GM11168 (cell line): ENCODE measurements around the gene NEAT1.

Source experiments
- in situ Hi-C: fragments of 300-500 bp; cut with MboI; formaldehyde crosslinking; loops from one replicate; pipeline ENCODE4 v1.12.0; 2022; ENCODE audit warnings: low sequenced_read_pairs; ENCODE audit not compliant: unreplicated experiment

Gene NEAT1

GRCh38 chr11:65422633-65423515 is at the start of gene NEAT1:
TSS of gene NEAT1 (plus strand) at chr11:65422798.
- in situ Hi-C loops: no loop called here

GRCh38 chr11:65373839-65374580 is 48.6 kb upstream of the NEAT1 start:
- in situ Hi-C loops: no loop called here

- in situ Hi-C loops: no loop called here
These were observed 47.6 kb upstream of the NEAT1 start for GRCh38 chr11:65375012-65375411.

DNA sequence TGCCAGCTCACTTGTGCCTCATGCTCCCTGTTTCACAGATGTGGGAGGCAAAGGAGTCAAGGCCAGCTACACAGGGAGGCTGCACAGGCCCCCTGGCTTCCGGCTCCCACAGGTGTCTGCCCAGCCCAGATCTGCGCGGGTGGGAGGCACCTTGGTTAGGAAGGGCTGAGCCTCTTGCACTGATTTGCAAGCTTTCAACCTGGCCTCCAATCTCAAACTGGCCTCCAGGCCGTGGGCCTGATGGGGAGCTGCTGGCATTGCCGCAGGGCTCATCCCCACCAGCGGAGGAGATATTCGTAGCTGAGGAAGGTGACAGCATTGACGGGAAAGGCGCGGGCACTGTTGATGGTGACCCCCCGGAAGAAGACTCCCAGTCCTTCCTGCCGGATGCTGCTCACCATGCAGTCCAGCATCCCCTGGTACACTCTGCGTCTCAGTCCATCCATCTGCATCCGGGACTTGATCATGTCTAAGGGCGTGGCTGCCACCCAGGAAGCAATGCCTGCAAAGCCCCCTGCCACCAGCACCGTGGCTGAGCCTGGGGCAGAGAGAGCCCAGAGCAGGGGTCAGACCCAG is 46.4 kb upstream of the NEAT1 start:
- in situ Hi-C loops: no loop called here

GRCh38 chr11:65377036-65377435 is 45.6 kb upstream of the NEAT1 start:
- in situ Hi-C loops: no loop called here

DNA sequence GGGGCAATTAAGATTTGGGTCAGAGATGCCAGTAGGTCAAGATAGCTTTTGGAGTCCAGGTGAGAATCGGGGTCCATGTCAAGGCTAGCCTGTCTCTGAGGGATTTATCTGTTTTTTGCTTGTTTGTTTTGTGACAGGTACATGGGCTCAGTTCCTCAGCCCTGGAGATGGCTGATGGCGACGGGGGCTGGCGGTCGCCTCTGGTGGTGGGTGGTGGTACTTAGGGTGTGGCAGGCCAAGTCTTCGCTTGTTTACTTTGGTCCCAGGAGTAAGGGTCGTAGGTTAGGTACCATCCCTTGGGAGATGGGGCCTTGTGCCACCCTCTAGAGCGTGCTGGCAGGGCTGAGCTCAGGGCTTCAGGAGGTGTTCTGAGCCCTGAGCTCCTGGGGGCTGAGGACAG is 44.8 kb upstream of the NEAT1 start:
- in situ Hi-C loops: no loop called here

DNA sequence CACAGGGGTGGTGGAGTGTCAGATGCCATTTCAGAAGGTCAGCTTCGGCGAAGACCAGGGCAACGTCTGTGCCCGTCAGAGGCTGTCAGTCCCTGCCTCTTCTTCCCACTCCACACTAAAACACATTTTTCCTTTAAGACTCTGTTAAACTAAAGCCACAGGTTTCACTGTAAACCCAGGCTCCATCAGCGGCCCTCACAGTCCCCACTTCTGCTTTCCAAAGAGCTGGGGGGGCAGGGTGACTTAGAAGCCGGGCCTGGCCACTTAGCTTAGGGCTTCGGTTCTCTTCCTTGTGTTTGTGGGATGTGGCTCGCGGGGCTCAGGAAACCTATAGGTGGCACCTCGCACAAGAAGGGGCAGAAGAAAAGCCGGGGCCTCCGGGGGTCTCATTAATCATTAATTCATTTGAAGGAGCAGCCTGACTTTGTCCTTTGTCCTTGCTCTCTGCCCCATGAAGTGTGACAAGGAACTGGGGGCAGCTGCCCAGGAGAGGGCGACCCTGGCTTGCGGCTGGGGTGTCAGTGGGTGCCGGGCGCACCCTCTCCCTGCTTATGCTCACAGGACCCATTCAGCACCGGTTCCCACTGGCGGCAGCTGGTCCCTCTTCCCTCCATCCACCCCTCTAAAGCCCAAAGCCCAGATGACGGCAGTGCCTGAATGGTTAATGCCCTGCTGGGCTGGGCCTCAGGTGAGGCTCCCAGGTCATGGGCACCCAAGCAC is 44.2 kb upstream of the NEAT1 start:
- in situ Hi-C loops: no loop called here

DNA sequence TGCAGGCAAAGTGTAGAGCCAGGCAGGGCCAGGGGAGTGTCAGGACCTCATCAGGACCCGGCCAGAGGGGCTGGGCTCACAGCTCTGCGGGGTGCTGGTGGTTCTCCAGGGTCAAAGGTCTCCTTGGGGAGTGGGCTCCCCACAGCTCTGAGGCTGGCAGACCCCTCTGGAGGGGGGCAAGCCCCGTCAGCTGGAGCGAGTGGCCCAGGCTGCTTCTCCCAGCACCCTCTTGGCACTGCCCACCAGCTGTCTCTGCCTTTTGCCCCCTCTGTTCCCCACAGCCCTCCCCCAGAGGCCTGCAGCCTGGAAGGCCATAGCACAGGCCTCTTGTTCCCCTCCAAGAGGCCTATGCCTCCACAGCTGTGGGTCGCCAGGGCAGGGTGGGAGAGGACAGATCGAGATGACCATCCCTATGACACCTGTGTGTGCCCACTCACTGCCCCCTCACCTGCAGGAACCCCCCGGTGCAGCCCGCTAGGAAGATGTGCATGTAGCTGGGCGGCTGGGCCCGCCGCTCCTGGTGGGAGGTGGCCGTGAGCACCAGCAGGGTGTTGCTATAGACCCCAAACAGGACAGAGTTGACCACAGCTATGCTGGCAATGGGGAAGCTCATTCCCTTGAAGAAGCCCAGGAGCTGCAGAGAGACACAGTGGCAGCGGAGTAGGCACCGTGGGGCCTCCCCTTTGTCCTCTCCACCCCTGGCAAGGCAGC is 43.5 kb upstream of the NEAT1 start:
- in situ Hi-C loops: no loop called here

DNA sequence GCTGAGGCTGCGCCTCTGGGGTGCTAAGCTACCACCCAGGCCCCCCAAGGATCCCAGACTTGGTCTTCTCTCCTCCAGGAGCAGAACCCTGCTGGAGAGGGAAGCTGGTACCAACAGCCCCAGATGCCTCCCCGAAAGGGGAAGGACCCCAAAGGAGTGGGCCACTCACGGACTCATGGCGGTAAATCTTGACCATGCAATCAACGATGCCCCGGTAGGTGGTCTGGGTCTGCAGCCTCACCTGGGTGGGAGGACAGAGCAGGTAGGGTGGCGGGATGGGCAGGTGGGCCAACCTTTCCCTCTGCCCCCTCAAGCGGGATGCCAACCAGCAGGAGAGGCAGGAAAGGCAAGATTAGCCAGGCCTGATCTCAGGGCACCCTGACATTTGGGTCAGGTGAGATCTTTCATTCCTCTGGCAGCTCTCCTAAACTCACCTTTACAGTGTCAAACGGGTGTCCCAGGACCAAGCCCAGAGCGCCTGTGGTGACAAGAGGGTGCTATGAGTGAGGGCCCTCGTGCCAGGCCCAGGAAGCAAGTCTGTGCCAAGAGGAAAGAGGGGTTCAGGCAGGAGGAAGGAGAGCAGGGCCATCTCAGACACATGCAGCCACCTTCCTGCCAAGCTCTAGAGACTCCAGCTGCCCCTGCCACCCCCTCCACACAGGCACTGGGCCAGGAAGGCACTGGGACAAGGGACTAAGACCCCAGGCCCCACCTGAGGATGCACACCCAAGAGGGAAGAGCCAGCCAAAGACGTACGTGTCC is 42.7 kb upstream of the NEAT1 start:
- in situ Hi-C loops: no loop called here

GRCh38 chr11:65380460-65381119 is 42.0 kb upstream of the NEAT1 start:
- in situ Hi-C loops: no loop called here

DNA sequence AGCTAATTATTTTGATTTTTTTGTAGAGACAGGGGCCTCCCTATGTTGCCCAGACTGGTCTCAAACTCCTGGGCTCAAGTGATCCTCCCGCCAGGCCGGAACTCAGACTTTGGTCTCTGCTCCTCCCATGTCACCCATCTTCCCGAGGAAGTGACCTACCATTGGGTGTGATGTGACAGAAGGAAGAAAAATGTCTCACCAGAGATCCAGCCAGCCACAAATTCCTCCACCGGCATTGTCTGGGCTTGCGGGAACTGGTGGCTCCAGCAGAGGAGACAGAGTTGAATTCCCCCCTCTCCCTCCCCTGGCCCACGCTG is 40.9 kb upstream of the NEAT1 start:
- in situ Hi-C loops: no loop called here

- in situ Hi-C loops: no loop called here
These were observed 40.4 kb upstream of the NEAT1 start, which contains the start of gene SLC25A45 for GRCh38 chr11:65382033-65382803. TSS of gene SLC25A45 (minus strand) at chr11:65382646. CDS start at chr11:65381951, 695 bp downstream.

- in situ Hi-C loops: no loop called here
These were observed 39.7 kb upstream of the NEAT1 start for GRCh38 chr11:65382804-65383368.

DNA sequence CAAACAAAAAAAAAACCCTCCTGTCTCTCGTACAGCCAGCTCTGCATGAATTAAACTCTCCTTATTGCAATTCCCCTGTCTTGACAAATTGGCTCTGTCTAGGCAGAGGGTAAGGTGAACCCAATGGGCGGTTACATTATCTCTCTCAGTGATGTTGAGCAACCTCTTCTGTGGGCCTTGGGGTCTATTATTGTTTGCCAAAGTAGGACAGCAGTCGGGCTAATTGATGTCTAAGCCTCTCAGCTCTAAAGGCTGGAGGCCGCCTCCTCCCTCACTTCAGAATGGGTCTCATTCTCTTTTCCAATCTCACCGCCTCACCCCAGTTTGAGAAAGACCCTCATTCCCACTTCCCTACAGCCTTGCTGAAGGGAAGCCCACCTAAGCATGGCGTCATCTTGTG is 38.8 kb upstream of the NEAT1 start:
- in situ Hi-C loops: no loop called here

GRCh38 chr11:65384301-65384889 is 38.2 kb upstream of the NEAT1 start:
- in situ Hi-C loops: no loop called here

DNA sequence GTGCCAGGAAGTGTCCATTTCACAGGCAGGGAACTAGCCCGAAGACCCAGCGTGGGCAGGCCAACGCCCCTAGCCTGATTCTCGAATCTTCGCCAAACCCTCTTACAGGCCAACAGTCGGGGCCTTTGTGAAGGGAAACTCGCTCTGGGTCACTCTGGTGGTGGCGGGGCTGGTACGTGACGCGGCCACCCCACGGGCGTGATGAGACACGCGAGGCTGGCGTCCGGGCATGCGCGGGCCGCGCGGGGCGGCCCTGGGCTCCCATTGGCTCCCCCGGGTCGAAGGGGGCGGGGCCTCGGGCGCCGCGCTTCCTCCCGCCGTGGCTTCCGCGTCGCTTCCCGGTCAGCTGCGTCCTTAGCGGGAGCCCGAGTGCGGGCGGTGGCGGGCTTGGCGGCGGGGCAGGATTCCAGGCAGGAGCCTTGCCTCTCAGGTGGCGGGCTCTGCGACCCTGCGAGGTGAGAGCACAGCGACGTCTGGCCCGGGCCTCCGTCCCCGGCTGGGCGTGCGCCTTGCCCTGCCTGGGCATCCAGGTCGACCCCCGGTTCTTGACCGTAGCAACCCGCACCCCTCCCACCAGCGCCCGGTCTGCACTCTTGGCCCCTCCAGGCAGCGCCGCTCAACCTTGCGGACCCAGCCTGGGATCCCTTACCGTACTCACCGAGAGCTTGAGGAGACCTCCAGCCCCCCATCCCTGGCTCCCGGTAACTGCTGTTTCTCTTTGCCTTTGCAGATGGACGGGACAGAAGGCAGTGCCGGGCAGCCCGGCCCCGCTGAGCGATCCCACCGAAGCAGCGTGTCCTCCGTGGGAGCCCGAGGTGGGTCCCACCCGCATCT is 36.1 kb upstream of the NEAT1 start, which contains the start of gene FRMD8:
Gene FRMD8, plus strand, starts transcription at position 331 of the 834 bp plus-strand sequence. Its CDS starts 400 bp downstream, at position 731.
- in situ Hi-C loops: no loop called here
